PC-3 (cell line): ENCODE measurements around the gene MSI2. TPM values are rescaled to one million over a fixed set of nuclear protein-coding genes. Genes with fewer than 3 reads are reported as not detected.
A peak's percentile ranks its signal among the peaks of the same experiment; 100 is the strongest.

Experiments used
- ATAC-seq: fragments of 200-7000 bp; cut with Tn5 transposase; 2 replicates; pipeline ENCODE4 v1.9.1; 2020; ENCODE audit warnings: mild to moderate bottlenecking, moderate library complexity
- BruUV-seq: library from RNA; stranded (reverse); fragments of 400-500 nt; replicated peaks from 2 replicates; lab custom pipeline; 2021; lab: Mats Ljungman, UMichigan
- CTCF ChIA-PET: fragments of 300-600 bp; sonication (Branson Sonifier 250); formaldehyde crosslinking; loops from one replicate; lab custom pipeline; 2022; ENCODE audit warnings: antibody characterized with exemption; lab: Charles Lee
- POLR2A ChIA-PET: fragments of 300-600 bp; sonication (Branson Sonifier 250); formaldehyde crosslinking; loops from one replicate; lab custom pipeline; 2022; ENCODE audit warnings: antibody characterized with exemption; ENCODE audit not compliant: unreplicated experiment; lab: Charles Lee
- DNase-seq: peaks from one replicate; pipeline ENCODE4 v3.0.0-alpha.2; 2015
- H2AFZ ChIP-seq: fragments of 300-600 bp; sonication (generic); 2 replicates; pipeline ENCODE4 v1.6.0; 2016; ENCODE audit warnings: antibody characterized with exemption, low read length
- H3F3A ChIP-seq: fragments of 300-600 bp; sonication (generic); one replicate; pipeline ENCODE4 v1.6.0; 2017; ENCODE audit warnings: antibody characterized with exemption, low read length, control low read depth, mild to moderate bottlenecking; ENCODE audit not compliant: unreplicated experiment
- H3K27ac ChIP-seq: fragments of 300-600 bp; sonication (generic); 2 replicates; pipeline ENCODE4 v1.5.1; 2016; ENCODE audit warnings: mild to moderate bottlenecking, low read length
- H3K27me3 ChIP-seq: fragments of 300-600 bp; sonication (generic); 2 replicates; pipeline ENCODE4 v1.6.1; 2016; ENCODE audit warnings: low read length, mixed read lengths
- H3K36me3 ChIP-seq: fragments of 300-600 bp; sonication (generic); 2 replicates; pipeline ENCODE4 v1.6.1; 2016; ENCODE audit warnings: low read depth, mixed run types, low read length, mixed read lengths
- H3K4me1 ChIP-seq: fragments of 300-600 bp; sonication (generic); 2 replicates; pipeline ENCODE4 v1.5.1; 2016; ENCODE audit warnings: low read length; ENCODE audit not compliant: insufficient read depth
- H3K4me2 ChIP-seq: fragments of 300-600 bp; sonication (generic); 2 replicates; pipeline ENCODE4 v1.6.0; 2016; ENCODE audit warnings: low read length
- H3K4me3 ChIP-seq: fragments of 300-600 bp; sonication (generic); 2 replicates; pipeline ENCODE4 v1.5.1; 2016; ENCODE audit warnings: mild to moderate bottlenecking, low read length, mixed read lengths
- H3K79me2 ChIP-seq: fragments of 300-600 bp; sonication (generic); 2 replicates; pipeline ENCODE4 v1.6.1; 2017; ENCODE audit warnings: low read length, mixed read lengths
- H3K9ac ChIP-seq: fragments of 300-600 bp; sonication (generic); 2 replicates; pipeline ENCODE4 v1.6.0; 2016; ENCODE audit warnings: mild to moderate bottlenecking, low read length
- H3K9me2 ChIP-seq: fragments of 300-600 bp; sonication (generic); replicated peaks from 2 replicates; pipeline ENCODE4 v1.6.1; 2016; ENCODE audit warnings: mixed run types, low read length, mixed read lengths
- H3K9me3 ChIP-seq: fragments of 300-600 bp; sonication (generic); 2 replicates; pipeline ENCODE4 v1.6.1; 2016; ENCODE audit warnings: low read length, mixed read lengths
- H4K20me1 ChIP-seq: fragments of 300-600 bp; sonication (generic); 2 replicates; pipeline ENCODE4 v1.6.1; 2016; ENCODE audit warnings: low read length, mixed read lengths
- CTCF ChIP-seq: fragments of 300-600 bp; sonication (generic); conservative IDR thresholded peaks from 2 replicates; pipeline ENCODE4 v1.5.1; 2017; ENCODE audit warnings: antibody characterized with exemption, low read depth, mild to moderate bottlenecking, low read length
- EZH2 ChIP-seq: fragments of 300-600 bp; sonication (generic); IDR thresholded peaks from one replicate; pipeline ENCODE4 v1.6.1; 2017; ENCODE audit warnings: antibody characterized with exemption, mild to moderate bottlenecking, low read length; ENCODE audit not compliant: unreplicated experiment
- EZH2phosphoT487 ChIP-seq: fragments of 300-600 bp; sonication (generic); IDR thresholded peaks from 2 replicates; pipeline ENCODE4 v1.6.1; 2018; ENCODE audit warnings: mild to moderate bottlenecking, antibody characterized with exemption, low read length, borderline replicate concordance
- intact Hi-C: fragments of 100-400 bp; cut with micrococcal nuclease; formaldehyde crosslinking; loops from 2 replicates; pipeline ENCODE4 v1.9.0; 2023
- total RNA-seq: library from RNA; depleted of rRNA; stranded (reverse); fragments of >200 nt; gene quantifications from 2 replicates; pipeline ENCODE4 v1.2.3, GENCODE V29; 2014

Gene MSI2
- total RNA-seq, 1 experiment from 2014 or later = 54.7 TPM

DNA sequence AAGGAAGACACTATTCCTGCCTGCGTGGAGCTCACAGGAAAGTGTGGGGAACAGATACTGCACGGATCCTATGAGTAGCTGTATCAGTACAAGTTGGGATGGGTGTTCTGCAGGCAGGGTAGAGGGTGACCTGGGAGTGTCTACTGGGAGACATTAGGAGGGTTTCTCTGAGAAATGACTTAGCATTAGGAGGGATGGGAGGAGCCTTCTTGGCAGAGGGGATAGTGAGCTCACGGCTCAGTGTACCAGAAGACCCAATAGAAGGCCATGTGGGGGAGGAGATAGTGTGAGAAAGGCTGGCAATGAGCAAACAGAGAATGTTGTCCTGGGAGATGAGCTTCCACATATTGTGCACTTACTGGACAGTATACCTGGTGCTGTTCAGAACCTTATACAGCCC is 109.1 kb downstream of the MSI2 start:
- no peaks in the 10 kb centered on the region for H3K9me2 ChIP-seq
- no peaks in the 10 kb centered on the region for H3K27me3 ChIP-seq
- no TSS peak for BruUV-seq
- H3K36me3 ChIP-seq = no peaks in the 10 kb centered on the region
- H3K4me2 ChIP-seq = no peak overlapping the region
- no peak overlapping the region for H3K9ac ChIP-seq
- no peak overlapping the region for H3K27ac ChIP-seq
- POLR2A ChIA-PET = no interaction called here
- H3K79me2 ChIP-seq = no peaks in the 10 kb centered on the region
- no peak overlapping the region for H2AFZ ChIP-seq
- no peaks in the 10 kb centered on the region for H4K20me1 ChIP-seq
- TF ChIP-seq EZH2 = no peak
- TF ChIP-seq EZH2phosphoT487 = no peak
- TF ChIP-seq CTCF = no peak
- no peak for ATAC-seq
- H3K4me3 ChIP-seq = no peak overlapping the region
- CTCF ChIA-PET = no interaction called here
- peaks cover 24% of the 10 kb centered on the region for H3K4me1 ChIP-seq
- H3F3A ChIP-seq = no peaks in the 10 kb centered on the region
- intact Hi-C loops = loop anchor here (5.0 kb wide), 1 partner anchor 307 kb away; no protein-coding TSS in a partner anchor
- no peaks in the 10 kb centered on the region for H3K9me3 ChIP-seq
- DNase-seq = no peak

DNA sequence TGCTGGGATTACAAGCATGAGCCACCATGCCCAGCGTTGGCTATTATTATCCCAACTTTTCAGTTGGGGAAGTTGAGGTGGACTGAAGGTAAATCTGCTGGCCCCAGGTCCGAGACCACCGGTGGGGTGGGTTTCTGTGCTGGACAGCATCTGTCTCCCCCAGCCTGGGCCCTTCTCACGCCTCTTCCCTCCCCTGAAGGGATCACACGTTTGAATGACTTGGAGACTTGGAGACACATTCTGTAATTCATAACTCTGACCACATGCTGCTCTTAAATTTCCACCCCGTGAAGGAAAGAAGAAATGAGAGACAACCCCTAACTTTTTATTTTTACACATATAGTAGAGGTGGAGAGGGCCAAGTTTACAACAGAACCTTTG is 109.8 kb downstream of the MSI2 start:
- no peak for ATAC-seq
- Histone ChIP-seq H4K20me1 (no peaks in the 10 kb centered on the region), H3K79me2 (peaks cover 4% of the 10 kb centered on the region; the same call in 1 of the 2 replicates), H3K4me1 (peaks cover 32% of the 10 kb centered on the region), H3F3A (no peaks in the 10 kb centered on the region), H3K36me3 (no peaks in the 10 kb centered on the region), H3K27me3 (no peaks in the 10 kb centered on the region), H3K4me3 (no peak overlapping the region), H2AFZ (no peak overlapping the region), H3K9me3 (no peaks in the 10 kb centered on the region), H3K27ac (no peak overlapping the region), H3K9me2 (no peaks in the 10 kb centered on the region), H3K9ac (no peak overlapping the region), H3K4me2 (no peak overlapping the region)
- DNase-seq = no peak
- intact Hi-C loops = loop anchor here (5.0 kb wide), 1 partner anchor 306 kb away; no protein-coding TSS in a partner anchor
- POLR2A ChIA-PET = no interaction called here
- TF ChIP-seq CTCF (no peak), EZH2phosphoT487 (no peak), EZH2 (no peak)
- no TSS peak for BruUV-seq
- CTCF ChIA-PET = no interaction called here

DNA sequence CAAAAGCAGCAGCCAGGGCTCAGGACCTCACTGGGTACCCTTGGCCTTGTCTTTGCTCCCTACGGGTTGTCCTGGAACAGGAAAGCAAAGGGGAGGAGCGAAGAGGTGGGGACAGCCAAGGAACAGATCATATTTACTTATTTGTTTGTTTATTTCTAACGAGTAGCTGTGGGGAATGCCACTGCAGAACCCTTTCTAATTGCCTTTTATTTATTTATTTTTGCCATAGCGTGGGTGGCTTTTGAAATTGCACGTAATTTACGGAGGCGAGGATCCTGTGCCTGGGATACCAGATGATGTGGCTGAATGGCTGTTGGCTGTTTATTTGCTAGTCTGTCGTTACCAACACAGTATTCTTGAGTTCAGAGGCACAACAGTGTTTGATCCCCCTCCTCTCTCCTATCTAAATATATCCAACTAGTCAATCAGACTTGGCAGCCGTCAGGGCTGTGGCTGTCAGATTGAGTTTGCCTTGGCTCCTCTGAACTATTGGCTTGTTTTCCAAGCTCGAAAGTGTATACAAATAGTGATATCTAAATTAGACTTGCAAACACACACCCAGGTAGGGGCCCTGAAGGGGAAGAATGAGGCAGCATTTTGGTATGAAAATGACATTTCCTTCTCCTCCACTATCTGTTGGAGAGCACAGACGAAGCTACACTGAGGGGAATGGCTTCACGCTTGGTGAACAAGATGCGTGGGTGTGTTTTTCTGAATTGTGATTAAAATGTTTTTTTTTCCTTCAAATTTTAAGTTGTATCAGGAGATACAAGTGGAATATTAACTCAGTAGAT is 110.4 kb downstream of the MSI2 start:
- no peak overlapping the region for H2AFZ ChIP-seq
- peaks cover 7% of the 10 kb centered on the region; the same call in 1 of the 2 replicates for H3K79me2 ChIP-seq
- no peak overlapping the region for H3K4me3 ChIP-seq
- H3K36me3 ChIP-seq = no peaks in the 10 kb centered on the region
- no peaks in the 10 kb centered on the region for H3K9me2 ChIP-seq
- no peak overlapping the region for H3K4me2 ChIP-seq
- intact Hi-C loops = loop anchor here (5.0 kb wide), 1 partner anchor 306 kb away; no protein-coding TSS in a partner anchor
- DNase-seq = peak; percentile 23
- no peak overlapping the region for H3K9ac ChIP-seq
- no peaks in the 10 kb centered on the region for H3K27me3 ChIP-seq
- no peak for TF ChIP-seq EZH2
- TF ChIP-seq EZH2phosphoT487 = no peak
- no peak for TF ChIP-seq CTCF
- no peak overlapping the region for H3K27ac ChIP-seq
- H4K20me1 ChIP-seq = no peaks in the 10 kb centered on the region
- peak; percentile 5; the same call in 1 of the 2 replicates for ATAC-seq
- ChIA-PET POLR2A (no interaction called here), CTCF (interaction anchor here (0.6 kb wide), 1 partner anchor 110 kb away, joined by 10 read pairs; no protein-coding TSS in a partner anchor)
- no peaks in the 10 kb centered on the region for H3F3A ChIP-seq
- peaks cover 37% of the 10 kb centered on the region for H3K4me1 ChIP-seq
- no TSS peak for BruUV-seq
- no peaks in the 10 kb centered on the region for H3K9me3 ChIP-seq
